ENCODE measurements around the gene FLT1.
A peak's percentile ranks its signal among the peaks of the same experiment; 100 is the strongest.

Gene FLT1

GRCh38 chr13:28355046-28355821 lies 139.7 kb downstream of the FLT1 start:
- H3K27ac Mint-ChIP-seq: peak overlapping the region in 2 of 3 experiments; percentile 25 to 66
- peaks cover 5% of the 10 kb centered on the region for H3K9me3 Mint-ChIP-seq
- no peak for TF ChIP-seq CTCF (IDR thresholded peaks at IDR 0.05; ENCODE audit: unreplicated experiment in 3 of 3)
- H3K4me3 Mint-ChIP-seq: no peak overlapping the region
- peaks cover 31% of the 10 kb centered on the region for H3K4me1 Mint-ChIP-seq
- no peaks in the 10 kb centered on the region for H3K36me3 Mint-ChIP-seq (ENCODE audit: low read depth)
- peaks cover 7% of the 10 kb centered on the region for H3K27me3 Mint-ChIP-seq (ENCODE audit: low read depth)

GRCh38 chr13:28353679-28354078 lies 141.2 kb downstream of the FLT1 start:
- Mint-ChIP-seq H3K27ac (no peak overlapping the region), H3K4me3 (no peak overlapping the region), H3K9me3 (peaks cover 4% of the 10 kb centered on the region), H3K4me1 (peaks cover 31% of the 10 kb centered on the region), H3K27me3 (ENCODE audit: low read depth) (peaks cover 7% of the 10 kb centered on the region), H3K36me3 (ENCODE audit: low read depth) (no peaks in the 10 kb centered on the region)
- TF ChIP-seq CTCF (IDR thresholded peaks at IDR 0.05; ENCODE audit: unreplicated experiment in 3 of 3): no peak

- H3K27me3 Mint-ChIP-seq (ENCODE audit: low read depth): peaks cover 4% of the 10 kb centered on the region
- H3K9me3 Mint-ChIP-seq: no peaks in the 10 kb centered on the region
- no peak for TF ChIP-seq CTCF (IDR thresholded peaks at IDR 0.05; ENCODE audit: unreplicated experiment in 3 of 3)
- no peak overlapping the region for H3K4me3 Mint-ChIP-seq
- H3K36me3 Mint-ChIP-seq (ENCODE audit: low read depth): no peaks in the 10 kb centered on the region
- H3K27ac Mint-ChIP-seq: no peak overlapping the region
- H3K4me1 Mint-ChIP-seq: peaks cover 4% of the 10 kb centered on the region
Observed at GRCh38 chr13:28349907-28350654, 144.8 kb downstream of the FLT1 start.

GRCh38 chr13:28349371-28349770 lies 145.6 kb downstream of the FLT1 start:
- H3K27ac Mint-ChIP-seq: no peak overlapping the region
- no peak overlapping the region for H3K4me3 Mint-ChIP-seq
- no peak for TF ChIP-seq CTCF (IDR thresholded peaks at IDR 0.05; ENCODE audit: unreplicated experiment in 3 of 3)
- peaks cover 4% of the 10 kb centered on the region for H3K27me3 Mint-ChIP-seq (ENCODE audit: low read depth)
- no peaks in the 10 kb centered on the region for H3K9me3 Mint-ChIP-seq
- H3K36me3 Mint-ChIP-seq (ENCODE audit: low read depth): no peaks in the 10 kb centered on the region
- H3K4me1 Mint-ChIP-seq: peaks cover 1% of the 10 kb centered on the region

GRCh38 chr13:28347456-28348371 lies 147.2 kb downstream of the FLT1 start:
- H3K9me3 Mint-ChIP-seq: no peaks in the 10 kb centered on the region
- no peaks in the 10 kb centered on the region for H3K36me3 Mint-ChIP-seq (ENCODE audit: low read depth)
- peaks cover 6% of the 10 kb centered on the region for H3K4me1 Mint-ChIP-seq
- H3K27me3 Mint-ChIP-seq (ENCODE audit: low read depth): peaks cover 4% of the 10 kb centered on the region
- no peak overlapping the region for H3K4me3 Mint-ChIP-seq
- no peak for TF ChIP-seq CTCF (IDR thresholded peaks at IDR 0.05; ENCODE audit: unreplicated experiment in 3 of 3)
- H3K27ac Mint-ChIP-seq: no peak overlapping the region

All from nephron (organoid).